ENCODE results near the gene OTP. TPM values are rescaled to one million over a fixed set of nuclear protein-coding genes. Genes with fewer than 3 reads are reported as not detected.

OTP gene
- total RNA-seq, 1 experiment from 2014 or later, result 0.05 TPM

GRCh38 chr5:77641963-77642737, 3.6 kb upstream of the OTP start:
- Histone ChIP-seq H3K27me3 (ENCODE audit: control insufficient read depth, insufficient read depth, low read length) (peaks cover 24% of the 10 kb centered on the region), H3K4me3 (ENCODE audit: low read depth in 2 of 2, low read length in 2 of 2) (no peak overlapping the region), H3K4me1 (ENCODE audit: control insufficient read depth, insufficient read depth, low read length) (no peaks in the 10 kb centered on the region), H3K36me3 (ENCODE audit: control insufficient read depth, insufficient read depth, low read length) (no peaks in the 10 kb centered on the region), H3K27ac (ENCODE audit: low read length) (no peak overlapping the region), H3K9me3 (ENCODE audit: control insufficient read depth, insufficient read depth, low read depth, low read length) (no peaks in the 10 kb centered on the region)
- POLR2A ChIA-PET, result no interaction called here
- intact Hi-C loops (cut with micrococcal nuclease; ENCODE audit: unreplicated experiment), result no loop called here
- no peak for TF ChIP-seq POLR2AphosphoS5 (IDR thresholded peaks at IDR 0.05; ENCODE audit: low read depth, low read length)
- no peak for TF ChIP-seq CTCF (IDR thresholded peaks at IDR 0.05)
- no peak for TF ChIP-seq TCF7L2 (IDR thresholded peaks at IDR 0.05; ENCODE audit: low read depth, low read length)
- no peak for TF ChIP-seq REST (IDR thresholded peaks at IDR 0.05; ENCODE audit: insufficient read depth in 1 of 2, low read depth in 2 of 2, low read length in 1 of 2)
- no peak for TF ChIP-seq SIN3A (IDR thresholded peaks at IDR 0.05; ENCODE audit: borderline replicate concordance, insufficient read depth, low read depth, low read length)
- in situ Hi-C loops (cut with HindIII; ENCODE audit: low pct_unique_long_range_greater_than_20kb, low sequenced_read_pairs), result no loop called here
- BruUV-seq (replicated peaks), result no TSS peak
- ATAC-seq (no peak), DNase-seq (ENCODE audit: low read depth, low spot score) (no peak)
- CTCF ChIA-PET, result no interaction called here

DNA sequence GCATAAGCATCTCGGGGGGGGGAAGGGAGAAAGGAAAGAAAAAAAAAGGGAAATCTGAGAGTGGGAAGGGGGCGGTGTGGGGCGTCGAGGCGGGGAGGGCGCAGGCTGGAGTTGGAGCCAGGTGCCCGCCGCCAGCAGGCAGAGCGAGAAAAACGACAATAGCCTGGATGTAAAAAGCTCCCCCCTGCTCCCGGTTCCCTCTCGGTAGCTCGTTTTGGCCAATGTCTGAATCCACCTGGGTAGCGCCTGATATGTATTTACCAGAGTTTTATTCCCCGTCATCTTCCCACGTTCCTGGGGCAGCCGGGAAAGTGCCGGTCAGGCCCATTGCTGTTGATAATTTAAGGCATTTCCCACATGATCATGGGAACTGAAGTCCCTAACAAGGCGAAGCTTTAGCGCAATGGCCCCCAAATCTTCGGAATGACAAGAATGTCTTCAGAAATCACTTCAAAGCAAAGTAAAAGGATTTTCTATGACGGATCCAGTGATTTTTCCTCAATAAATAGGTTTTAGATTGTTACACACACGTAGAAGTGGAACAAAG, 3.0 kb upstream of the OTP start:
- H3K36me3 ChIP-seq (ENCODE audit: control insufficient read depth, insufficient read depth, low read length), result no peaks in the 10 kb centered on the region
- BruUV-seq (replicated peaks), result no TSS peak
- in situ Hi-C loops (cut with HindIII; ENCODE audit: low pct_unique_long_range_greater_than_20kb, low sequenced_read_pairs), result no loop called here
- H3K27ac ChIP-seq (ENCODE audit: low read length), result no peak overlapping the region
- no peak overlapping the region for H3K4me3 ChIP-seq (ENCODE audit: low read depth in 2 of 2, low read length in 2 of 2)
- CTCF ChIA-PET, result no interaction called here
- ATAC-seq (no peak), DNase-seq (ENCODE audit: low read depth, low spot score) (no peak)
- TF ChIP-seq CTCF (IDR thresholded peaks at IDR 0.05) (no peak), REST (IDR thresholded peaks at IDR 0.05; ENCODE audit: insufficient read depth in 1 of 2, low read depth in 2 of 2, low read length in 1 of 2) (no peak)
- H3K27me3 ChIP-seq (ENCODE audit: control insufficient read depth, insufficient read depth, low read length), result peaks cover 24% of the 10 kb centered on the region
- no peaks in the 10 kb centered on the region for H3K4me1 ChIP-seq (ENCODE audit: control insufficient read depth, insufficient read depth, low read length)
- intact Hi-C loops (cut with micrococcal nuclease; ENCODE audit: unreplicated experiment), result no loop called here
- no peaks in the 10 kb centered on the region for H3K9me3 ChIP-seq (ENCODE audit: control insufficient read depth, insufficient read depth, low read depth, low read length)
- POLR2A ChIA-PET, result interaction anchor here (0.5 kb wide), 1 partner anchor 129 kb away, joined by 7 read pairs; no protein-coding TSS in a partner anchor
